Fibroblast of villous mesenchyme (primary cell): ENCODE results near the gene OR4K1. TPM values are rescaled to one million over a fixed set of nuclear protein-coding genes. Genes with fewer than 3 reads are reported as not detected.

Source experiments
- DNase-seq: peaks from one replicate; pipeline ENCODE4 v3.0.0-alpha.2; 2010; ENCODE audit warnings: low read depth
- H3K4me3 ChIP-seq: 2 replicates; pipeline ENCODE4 v1.5.1; 2011; ENCODE audit warnings: low read depth, mild to moderate bottlenecking, low read length
- total RNA-seq: library from RNA; depleted of rRNA; stranded (reverse); fragments of >200 nt; gene quantifications from 2 replicates; pipeline ENCODE4 v1.2.3, GENCODE V29; 2012
- TF ChIP-seq, protein P1 (sequence below): IDR thresholded peaks from 2 replicates; pipeline ENCODE4 v1.5.1; 2012; ENCODE audit warnings: low read depth, mild to moderate bottlenecking, low read length; ENCODE audit not compliant: insufficient read depth

The OR4K1 gene
- total RNA-seq, 1 donor: not detected

DNA sequence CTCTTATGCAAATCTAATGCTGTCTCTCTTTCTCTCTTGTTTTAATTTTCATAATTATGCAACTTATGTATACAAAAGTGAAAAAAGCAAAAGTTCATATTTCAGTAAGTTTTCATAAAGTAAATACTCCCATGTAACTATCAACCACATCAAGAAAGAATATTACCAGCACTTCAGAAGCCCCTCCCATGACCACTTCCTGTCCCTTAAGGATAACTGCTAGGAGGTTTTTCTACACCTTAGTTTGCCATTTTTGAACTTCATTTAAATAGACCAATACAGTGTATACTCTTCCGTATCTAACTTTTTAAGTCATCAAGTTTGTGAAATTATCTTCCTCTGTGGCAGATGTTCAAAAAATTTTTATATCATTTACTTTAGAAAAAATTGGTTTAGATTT, 44.1 kb downstream of the OR4K1 start:
- TF ChIP-seq, protein P1, sequence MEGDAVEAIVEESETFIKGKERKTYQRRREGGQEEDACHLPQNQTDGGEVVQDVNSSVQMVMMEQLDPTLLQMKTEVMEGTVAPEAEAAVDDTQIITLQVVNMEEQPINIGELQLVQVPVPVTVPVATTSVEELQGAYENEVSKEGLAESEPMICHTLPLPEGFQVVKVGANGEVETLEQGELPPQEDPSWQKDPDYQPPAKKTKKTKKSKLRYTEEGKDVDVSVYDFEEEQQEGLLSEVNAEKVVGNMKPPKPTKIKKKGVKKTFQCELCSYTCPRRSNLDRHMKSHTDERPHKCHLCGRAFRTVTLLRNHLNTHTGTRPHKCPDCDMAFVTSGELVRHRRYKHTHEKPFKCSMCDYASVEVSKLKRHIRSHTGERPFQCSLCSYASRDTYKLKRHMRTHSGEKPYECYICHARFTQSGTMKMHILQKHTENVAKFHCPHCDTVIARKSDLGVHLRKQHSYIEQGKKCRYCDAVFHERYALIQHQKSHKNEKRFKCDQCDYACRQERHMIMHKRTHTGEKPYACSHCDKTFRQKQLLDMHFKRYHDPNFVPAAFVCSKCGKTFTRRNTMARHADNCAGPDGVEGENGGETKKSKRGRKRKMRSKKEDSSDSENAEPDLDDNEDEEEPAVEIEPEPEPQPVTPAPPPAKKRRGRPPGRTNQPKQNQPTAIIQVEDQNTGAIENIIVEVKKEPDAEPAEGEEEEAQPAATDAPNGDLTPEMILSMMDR: no peak

DNA sequence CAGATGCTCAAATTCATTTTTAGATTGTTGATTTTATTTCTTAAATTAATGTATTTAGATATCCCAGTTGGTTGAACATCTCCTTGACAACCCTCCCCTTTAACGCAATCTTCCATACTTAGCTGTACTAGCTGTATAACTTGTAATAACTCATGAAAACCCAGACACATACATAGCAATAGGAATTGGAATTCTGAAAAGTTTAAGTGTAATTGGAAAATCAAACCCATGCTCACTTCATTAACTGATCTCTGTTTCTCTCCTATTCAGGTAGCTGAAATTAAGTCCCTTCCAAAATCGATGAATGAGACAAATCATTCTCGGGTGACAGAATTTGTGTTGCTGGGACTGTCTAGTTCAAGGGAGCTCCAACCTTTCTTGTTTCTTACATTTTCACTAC, 44.6 kb downstream of the OR4K1 start, which contains the start of gene OR4K15:
TSS of gene OR4K15 (plus strand) at position 301 of the 400 bp plus-strand sequence. CDS start at position 301, 0 bp downstream.
- no peak for DNase-seq
- TF ChIP-seq, protein P1: no peak
- H3K4me3 ChIP-seq: no peak within 1 kb of the TSS

More for the DNA sequence above, 44.1 kb downstream of the OR4K1 start:
- DNase-seq: no peak
- no peak overlapping the region for H3K4me3 ChIP-seq

Other genes with a start within 250 kb of the OR4K1 start
- not detected in 2 replicates for gene OR11H2, start 217.0 kb upstream of the OR4K1 start, total RNA-seq
- not detected in 2 replicates for gene OR4Q3, start 187.3 kb upstream of the OR4K1 start, total RNA-seq
- gene OR4M1, start 157.4 kb upstream of the OR4K1 start, total RNA-seq: not detected in 2 replicates
- not detected in 2 replicates for gene OR4N2, start 127.1 kb upstream of the OR4K1 start, total RNA-seq
- gene OR4K2, start 55.8 kb upstream of the OR4K1 start, total RNA-seq: not detected in 2 replicates
- gene OR4K5, start 10.3 kb upstream of the OR4K1 start, total RNA-seq: not detected in 2 replicates
- not detected in 2 replicates for gene OR4K15, start 44.7 kb downstream of the OR4K1 start, total RNA-seq
- not detected in 2 replicates for gene OR4Q2, start 71.2 kb downstream of the OR4K1 start, total RNA-seq
- gene OR4K14, start 88.4 kb downstream of the OR4K1 start, total RNA-seq: not detected in 2 replicates
- gene OR4K13, start 105.1 kb downstream of the OR4K1 start, total RNA-seq: not detected in 2 replicates
- not detected in 2 replicates for gene OR4L1, start 129.1 kb downstream of the OR4K1 start, total RNA-seq
- gene OR4K17, start 179.8 kb downstream of the OR4K1 start, total RNA-seq: not detected in 2 replicates
- gene OR4N5, start 207.9 kb downstream of the OR4K1 start, total RNA-seq: not detected in 2 replicates